Measurements from ENCODE around the gene GABBR2. TPM values are rescaled to one million over a fixed set of nuclear protein-coding genes. Genes with fewer than 3 reads are reported as not detected.
A peak's percentile ranks its signal among the peaks of the same experiment; 100 is the strongest.

The GABBR2 gene
- total RNA-seq, 2 donors from 2014 or later: not detected

DNA sequence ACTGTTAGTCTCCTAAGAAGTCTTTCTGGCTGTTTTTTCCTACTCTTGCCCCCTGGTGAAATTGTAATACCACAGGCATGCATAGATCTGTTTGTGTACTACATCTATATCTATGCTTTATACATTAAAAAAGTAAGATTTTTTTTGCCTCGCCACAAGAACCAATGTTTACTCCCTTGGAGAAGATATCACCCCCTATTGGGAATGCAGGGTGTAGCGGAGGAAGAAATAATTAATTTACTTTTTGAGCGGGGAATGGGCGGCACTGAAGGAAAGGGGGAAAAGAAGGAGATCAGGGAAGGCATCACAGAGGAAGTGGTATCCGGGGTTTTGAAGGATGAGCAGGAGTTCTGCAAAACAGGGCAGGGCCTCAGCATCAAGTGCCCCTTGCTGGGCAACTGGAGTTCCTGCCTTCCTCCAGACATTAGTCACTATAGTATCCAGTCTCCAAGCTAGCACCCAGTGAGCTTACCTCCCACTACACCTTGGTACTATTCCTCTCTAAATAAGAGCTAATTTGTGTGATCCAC, 134.9 kb downstream of the GABBR2 start:
- H3K36me3 Mint-ChIP-seq: no peaks in the 10 kb centered on the region
- ATAC-seq (no peak), DNase-seq (ENCODE audit: low spot score in 2 of 2) (no peak)
- H3K27ac Mint-ChIP-seq: no peak overlapping the region
- no peaks in the 10 kb centered on the region for H3K9me3 Mint-ChIP-seq

DNA sequence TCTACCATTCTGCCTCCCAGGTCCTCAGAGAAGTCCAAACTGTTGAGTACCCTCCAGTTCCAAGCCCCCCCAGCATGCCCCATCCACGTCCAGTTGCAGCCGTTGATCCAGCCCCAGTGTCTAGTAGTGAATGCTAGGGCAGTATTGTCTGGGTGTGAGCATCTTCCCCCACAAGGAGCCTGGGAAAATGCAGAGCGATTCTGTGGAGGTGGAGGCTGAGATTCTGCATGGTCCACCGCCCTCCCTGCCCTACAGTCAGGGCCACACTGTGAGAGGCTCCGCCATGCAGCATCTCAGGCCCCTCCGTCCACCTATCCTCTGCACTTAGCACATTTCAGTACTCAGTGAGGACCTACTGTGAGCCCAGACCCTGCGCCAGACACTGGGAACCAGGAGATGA, 135.9 kb downstream of the GABBR2 start:
- Mint-ChIP-seq H3K9me3 (no peaks in the 10 kb centered on the region), H3K36me3 (no peaks in the 10 kb centered on the region), H3K27ac (no peak overlapping the region)
- no peak for ATAC-seq
- no peak for DNase-seq (ENCODE audit: low spot score in 2 of 2)

DNA sequence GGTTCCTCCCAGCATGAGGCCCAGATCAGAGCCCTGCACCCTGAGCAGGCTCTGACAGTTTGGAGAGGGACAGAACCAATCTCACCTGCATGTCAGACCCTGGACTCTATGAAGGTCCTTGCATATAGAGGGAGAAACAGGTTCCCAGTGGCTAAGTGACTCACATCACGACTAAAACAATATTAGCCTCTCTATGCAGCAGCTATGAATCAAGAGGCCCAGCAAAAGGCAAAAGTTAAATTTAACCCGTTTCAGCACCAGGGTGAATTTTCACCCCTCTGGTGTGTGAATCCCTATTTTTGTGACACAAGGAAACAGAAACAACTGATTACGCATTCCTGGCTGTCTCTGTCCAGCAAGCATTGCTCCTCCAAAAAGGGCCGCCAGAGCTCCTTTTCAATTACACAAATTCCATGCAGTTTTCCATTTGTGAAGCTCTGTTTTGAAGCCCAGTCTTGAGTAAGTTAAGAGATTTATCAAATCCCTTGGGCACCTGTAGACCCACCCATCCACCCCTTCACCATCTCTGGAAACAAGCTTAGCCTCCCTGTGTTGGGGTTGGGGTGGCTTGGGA, 136.6 kb downstream of the GABBR2 start:
- ATAC-seq (no peak), DNase-seq (ENCODE audit: low spot score in 2 of 2) (no peak)
- Mint-ChIP-seq H3K9me3 (no peaks in the 10 kb centered on the region), H3K36me3 (no peaks in the 10 kb centered on the region), H3K27ac (no peak overlapping the region)

DNA sequence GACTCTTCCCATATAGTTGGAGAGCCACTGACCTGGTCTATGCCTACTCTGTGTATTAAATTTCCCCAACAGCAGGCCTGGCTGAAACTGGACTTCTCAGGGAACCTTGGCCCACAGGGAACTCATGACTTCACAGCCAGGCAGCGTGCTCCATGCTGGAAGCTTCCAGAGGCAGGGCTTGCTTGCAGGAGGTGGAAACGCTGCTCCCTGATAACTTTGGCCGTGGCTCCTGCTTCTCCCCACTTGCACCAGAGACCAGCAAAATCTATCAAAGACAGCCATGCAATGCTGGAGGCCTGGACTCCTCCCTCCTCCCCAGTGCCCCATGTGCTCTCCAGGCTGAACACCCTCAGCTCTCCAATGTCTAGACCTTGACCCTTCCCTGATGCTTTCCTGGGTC, 137.1 kb downstream of the GABBR2 start:
- H3K36me3 Mint-ChIP-seq: no peaks in the 10 kb centered on the region
- no peaks in the 10 kb centered on the region for H3K9me3 Mint-ChIP-seq
- no peak overlapping the region for H3K27ac Mint-ChIP-seq
- DNase-seq (ENCODE audit: low spot score in 2 of 2) (no peak), ATAC-seq (no peak)

DNA sequence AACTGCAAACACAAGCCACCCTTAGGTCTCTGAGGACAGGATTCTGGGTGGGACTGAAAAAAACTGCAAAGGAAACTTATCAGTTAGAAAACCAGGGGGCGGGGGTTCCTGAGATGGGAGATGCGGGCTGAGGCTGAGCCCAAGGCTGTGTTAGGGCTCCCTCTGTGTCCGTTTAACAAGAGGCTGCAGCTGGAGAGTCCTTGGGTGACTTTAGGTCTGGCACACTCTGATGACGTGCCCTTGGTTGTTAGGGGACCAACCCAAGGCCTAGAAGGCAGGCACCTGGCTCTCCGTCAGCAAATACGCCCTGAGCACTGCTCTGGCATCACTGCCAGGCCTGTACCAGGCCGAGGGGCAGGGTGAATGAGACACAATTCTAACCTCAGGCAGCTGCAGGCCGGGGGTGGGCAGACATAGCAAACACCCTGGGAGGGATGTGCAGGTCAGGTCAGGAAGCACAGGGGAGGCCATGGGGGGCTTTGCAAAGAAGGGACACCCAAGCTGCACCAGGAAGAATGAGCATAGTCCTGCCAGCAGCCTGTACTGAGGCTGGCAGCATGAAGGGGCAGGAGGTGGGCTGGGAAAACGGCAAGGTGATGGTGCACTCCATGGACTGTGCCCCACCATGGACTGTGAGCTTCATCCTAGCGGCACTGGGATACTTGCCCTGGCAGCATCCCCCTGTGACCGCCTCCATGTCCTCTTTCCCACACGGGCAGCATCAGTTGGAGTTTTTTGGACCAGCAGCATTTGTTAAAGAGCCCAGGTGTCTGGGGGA, 137.9 kb downstream of the GABBR2 start:
- DNase-seq (ENCODE audit: low spot score in 2 of 2) (no peak), ATAC-seq (no peak)
- no peaks in the 10 kb centered on the region for H3K36me3 Mint-ChIP-seq
- H3K9me3 Mint-ChIP-seq: no peaks in the 10 kb centered on the region
- H3K27ac Mint-ChIP-seq: no peak overlapping the region

DNA sequence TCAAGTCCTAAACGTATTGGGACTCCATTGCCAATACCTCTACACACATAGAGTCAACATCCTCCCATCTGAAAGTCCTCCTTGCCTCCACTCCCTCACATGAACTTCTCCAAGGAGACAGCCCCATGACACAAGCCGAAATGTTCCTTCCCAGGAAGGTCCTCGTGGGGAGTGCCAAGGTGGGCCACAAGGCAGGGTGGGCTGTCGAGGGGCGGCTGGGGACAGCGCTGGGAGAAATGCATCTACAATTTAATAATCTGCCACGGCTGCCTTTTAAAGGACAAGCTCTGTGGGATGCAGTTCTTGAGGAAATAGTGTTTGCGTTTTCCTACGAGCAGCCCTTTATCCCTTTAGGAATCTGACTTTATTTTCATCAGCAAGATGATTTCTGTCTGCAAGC, 138.7 kb downstream of the GABBR2 start:
- no peak overlapping the region for H3K27ac Mint-ChIP-seq
- ATAC-seq: no peak

DNA sequence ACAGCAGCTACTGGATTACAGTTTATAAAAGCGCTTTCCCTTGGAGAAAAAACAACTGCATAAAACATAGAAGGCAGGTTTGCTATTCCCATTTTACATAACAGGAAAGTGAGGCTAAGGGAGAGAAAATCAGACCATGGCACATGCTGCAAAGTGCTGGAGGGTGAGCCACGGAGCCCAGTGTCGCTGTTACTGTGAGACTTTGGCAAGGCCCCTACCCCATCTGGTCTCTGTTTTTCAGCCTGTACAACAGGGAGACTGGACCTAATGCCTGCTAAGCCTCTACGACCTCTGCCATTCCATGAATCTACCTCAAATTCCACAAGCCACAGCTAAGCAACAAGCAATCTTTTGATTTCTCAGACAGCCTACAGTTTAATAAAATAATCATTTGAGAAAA, 139.2 kb downstream of the GABBR2 start:
- no peaks in the 10 kb centered on the region for H3K9me3 Mint-ChIP-seq
- no peak for ATAC-seq
- H3K27ac Mint-ChIP-seq: no peak overlapping the region
- no peaks in the 10 kb centered on the region for H3K36me3 Mint-ChIP-seq
- DNase-seq (ENCODE audit: low spot score in 2 of 2): no peak

More for the DNA sequence above, 138.7 kb downstream of the GABBR2 start:
- no peaks in the 10 kb centered on the region for H3K9me3 Mint-ChIP-seq
- no peak for DNase-seq (ENCODE audit: low spot score in 2 of 2)
- no peaks in the 10 kb centered on the region for H3K36me3 Mint-ChIP-seq

DNA sequence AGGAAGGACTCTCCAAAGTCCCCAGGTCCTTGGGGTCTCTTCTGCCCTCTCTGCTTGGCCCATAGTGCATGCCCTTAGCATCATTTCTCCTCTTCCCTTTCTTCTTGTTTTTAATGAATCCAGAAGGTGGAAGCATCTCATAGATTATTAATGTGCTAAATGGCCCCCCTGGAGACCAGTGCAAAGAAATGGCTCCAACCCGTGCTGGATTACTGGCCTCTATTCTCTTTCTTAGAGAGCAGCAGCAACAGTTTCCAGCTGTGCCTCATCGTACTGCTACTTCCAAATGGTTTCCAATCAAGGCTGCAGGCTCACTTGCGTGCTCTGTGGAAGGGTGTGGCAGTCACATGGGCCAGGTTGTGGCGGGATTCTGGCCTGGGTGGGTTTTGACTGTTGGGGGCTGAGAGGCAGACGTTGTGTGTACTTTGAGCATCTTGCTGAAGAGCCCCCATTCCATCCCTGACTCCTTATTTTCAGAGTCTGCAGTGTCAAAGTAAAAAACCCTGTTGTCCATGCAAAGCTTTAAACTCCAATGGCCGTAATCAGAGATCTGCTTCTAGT, 139.7 kb downstream of the GABBR2 start:
- H3K36me3 Mint-ChIP-seq: no peaks in the 10 kb centered on the region
- H3K27ac Mint-ChIP-seq: no peak overlapping the region
- H3K9me3 Mint-ChIP-seq: no peaks in the 10 kb centered on the region
- DNase-seq (ENCODE audit: low spot score in 2 of 2) (no peak), ATAC-seq (no peak)

DNA sequence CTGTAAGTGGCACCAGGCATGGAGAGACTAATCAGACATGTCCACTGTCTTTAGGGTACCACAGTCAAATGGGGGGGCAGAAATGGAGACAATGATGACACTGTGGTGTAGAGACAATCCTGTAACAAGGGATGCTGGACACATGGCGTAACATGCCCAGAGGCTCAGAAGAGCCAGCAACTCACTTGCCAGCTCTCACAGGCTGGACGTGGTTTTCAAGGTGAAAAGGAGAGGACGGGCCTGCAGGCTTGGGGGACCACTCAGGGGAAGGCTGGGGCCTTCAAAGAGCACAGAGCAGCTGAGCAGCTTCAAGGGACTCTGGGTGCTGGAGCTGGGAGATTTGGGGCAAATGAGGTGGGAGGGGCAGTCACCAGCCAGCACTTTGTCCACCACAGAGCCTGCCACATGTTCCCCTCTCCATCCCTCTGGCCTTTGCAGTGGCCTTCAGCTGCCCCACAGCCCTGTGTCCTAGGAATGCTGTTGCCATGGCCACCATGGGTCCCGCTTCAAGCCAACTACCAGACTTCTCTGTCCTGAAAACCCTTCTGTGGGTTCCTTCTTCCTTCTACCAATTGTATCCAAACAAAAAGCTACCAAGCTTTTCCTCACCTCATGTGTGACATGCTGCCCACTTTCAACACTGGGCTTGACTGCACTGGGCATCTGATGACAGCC, 140.4 kb downstream of the GABBR2 start:
- Mint-ChIP-seq H3K27ac (no peak overlapping the region), H3K36me3 (no peaks in the 10 kb centered on the region), H3K9me3 (no peaks in the 10 kb centered on the region)
- ATAC-seq: no peak
- DNase-seq (ENCODE audit: low spot score in 2 of 2): no peak

DNA sequence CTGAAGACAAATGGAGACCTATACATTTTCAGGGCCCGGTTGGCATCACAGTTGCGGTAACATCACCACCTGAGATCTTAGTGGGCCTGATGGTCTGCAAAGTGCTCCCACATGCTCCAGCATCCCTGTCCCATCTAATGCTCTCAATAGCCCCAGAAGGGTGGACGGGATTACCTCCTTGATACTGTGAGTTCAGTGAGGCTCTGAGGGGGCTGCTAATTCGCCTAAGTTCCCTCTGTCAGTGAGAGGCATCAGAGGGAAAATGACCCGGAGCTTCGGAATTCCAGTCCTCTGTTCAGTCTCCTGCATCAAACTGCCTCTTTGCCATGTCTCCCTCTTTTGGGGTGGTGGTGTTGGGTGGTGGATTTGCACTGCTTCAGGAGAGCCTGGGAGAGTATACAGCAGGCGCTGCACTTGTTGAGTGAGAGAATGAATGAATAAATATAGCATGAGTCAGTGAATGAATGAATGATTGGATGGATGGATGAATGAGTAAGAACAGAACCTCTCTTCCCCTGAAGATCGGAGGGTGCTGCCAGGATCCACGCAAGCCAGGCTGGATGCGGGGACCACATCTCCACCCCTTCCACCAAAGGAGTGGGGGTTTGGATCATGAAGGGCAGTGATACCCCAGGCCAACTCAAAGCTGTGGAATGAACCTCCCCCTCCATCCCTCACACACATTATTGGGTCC, 141.0 kb downstream of the GABBR2 start:
- no peaks in the 10 kb centered on the region for H3K36me3 Mint-ChIP-seq

DNA sequence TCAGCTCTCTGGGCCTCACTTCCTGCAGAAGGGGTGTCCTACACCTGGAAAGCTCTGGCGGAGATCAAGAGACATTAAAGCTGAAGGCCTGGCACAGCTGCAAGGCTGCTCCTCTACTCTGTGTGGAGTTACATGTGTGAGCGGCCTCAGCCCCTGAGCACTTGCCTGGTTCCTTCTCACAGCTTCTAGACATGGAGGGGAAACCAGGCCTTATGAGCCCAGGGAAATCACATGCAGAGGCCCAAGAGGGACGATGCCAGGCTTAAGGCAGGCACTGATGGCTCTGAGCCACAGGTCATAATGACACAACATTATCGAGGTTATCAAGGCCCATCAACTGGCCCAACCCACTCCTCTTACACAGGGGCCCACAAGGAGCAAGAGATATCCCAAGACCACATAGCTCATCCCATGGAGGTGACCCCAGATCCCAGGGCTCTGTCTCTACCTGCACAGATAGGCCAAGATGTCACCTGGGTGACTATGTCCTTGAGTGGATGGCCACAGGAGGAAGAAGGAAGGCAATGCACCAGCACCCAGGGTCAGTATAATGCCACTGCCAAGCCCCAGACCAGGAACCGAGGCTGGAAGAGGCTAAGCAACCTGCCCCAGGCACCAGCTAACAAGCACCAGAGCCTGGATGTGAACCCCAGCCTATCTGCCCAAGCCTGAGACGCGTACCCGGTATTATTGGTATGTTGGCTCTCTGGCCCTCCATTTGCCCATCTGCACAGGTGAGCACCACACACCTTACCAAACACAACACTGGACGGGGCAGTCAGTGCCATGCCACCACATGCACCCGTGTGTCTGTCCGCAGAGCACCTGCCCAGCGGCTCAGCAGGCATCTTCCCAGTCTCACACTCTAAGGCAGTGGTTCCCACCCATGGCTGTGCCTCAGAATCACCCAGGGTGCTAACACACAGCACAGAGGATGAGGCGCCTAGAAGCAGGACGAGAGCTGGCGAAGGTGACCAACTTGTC, 143.3 kb downstream of the GABBR2 start:
- peak overlapping the region in 1 of 2 donors; percentile 24 for H3K27ac Mint-ChIP-seq
- H3K36me3 Mint-ChIP-seq: no peaks in the 10 kb centered on the region
- DNase-seq (ENCODE audit: low spot score in 2 of 2) (no peak), ATAC-seq (no peak)
- H3K9me3 Mint-ChIP-seq: no peaks in the 10 kb centered on the region

More for the DNA sequence above, 141.0 kb downstream of the GABBR2 start:
- H3K9me3 Mint-ChIP-seq: no peaks in the 10 kb centered on the region
- no peak for DNase-seq (ENCODE audit: low spot score in 2 of 2)
- no peak for ATAC-seq
- no peak overlapping the region for H3K27ac Mint-ChIP-seq

DNA sequence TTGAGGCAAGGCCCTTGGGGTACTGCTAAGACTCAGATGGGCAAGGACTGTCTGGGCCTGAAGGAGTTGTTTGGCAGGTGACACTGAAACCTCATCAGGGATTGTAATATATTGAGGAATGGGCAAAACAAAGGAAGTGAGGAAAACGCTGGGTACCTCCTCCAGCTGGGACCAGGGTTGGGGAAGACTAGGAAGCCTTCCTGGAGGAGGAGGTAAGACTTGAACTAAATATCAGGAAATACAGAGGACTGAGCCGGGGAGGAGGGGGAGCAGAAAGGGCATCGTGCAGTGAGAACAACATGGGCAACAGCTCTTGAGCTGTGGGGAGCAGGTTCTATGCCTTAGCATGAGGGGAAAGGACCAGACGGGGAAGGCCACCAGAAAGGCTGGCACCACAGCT, 144.0 kb downstream of the GABBR2 start:
- DNase-seq (ENCODE audit: low spot score in 2 of 2): no peak
- Mint-ChIP-seq H3K36me3 (no peaks in the 10 kb centered on the region), H3K27ac (no peak overlapping the region), H3K9me3 (no peaks in the 10 kb centered on the region)
- ATAC-seq: no peak

DNA sequence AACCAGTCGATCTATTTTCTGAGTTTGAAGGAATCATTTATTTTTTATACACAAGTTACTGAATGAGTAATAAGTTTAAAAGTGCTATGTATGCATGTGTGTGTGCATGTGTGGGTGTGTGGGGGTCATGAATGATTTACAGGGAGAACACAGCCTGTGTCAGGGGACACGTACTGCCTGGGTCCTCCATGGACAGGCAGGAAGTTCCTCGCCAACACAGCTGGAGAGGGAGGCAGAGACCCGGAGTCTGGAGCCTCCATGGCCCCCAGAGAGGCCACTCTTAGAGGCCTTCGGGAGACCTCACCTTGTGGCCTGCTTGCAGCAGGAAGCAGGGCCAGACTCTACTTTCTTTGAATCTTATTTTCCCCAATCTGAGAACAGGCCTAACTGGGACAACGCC, 144.7 kb downstream of the GABBR2 start:
- Mint-ChIP-seq H3K9me3 (no peaks in the 10 kb centered on the region), H3K27ac (no peak overlapping the region), H3K36me3 (no peaks in the 10 kb centered on the region)
- DNase-seq (ENCODE audit: low spot score in 2 of 2) (no peak), ATAC-seq (no peak)

DNA sequence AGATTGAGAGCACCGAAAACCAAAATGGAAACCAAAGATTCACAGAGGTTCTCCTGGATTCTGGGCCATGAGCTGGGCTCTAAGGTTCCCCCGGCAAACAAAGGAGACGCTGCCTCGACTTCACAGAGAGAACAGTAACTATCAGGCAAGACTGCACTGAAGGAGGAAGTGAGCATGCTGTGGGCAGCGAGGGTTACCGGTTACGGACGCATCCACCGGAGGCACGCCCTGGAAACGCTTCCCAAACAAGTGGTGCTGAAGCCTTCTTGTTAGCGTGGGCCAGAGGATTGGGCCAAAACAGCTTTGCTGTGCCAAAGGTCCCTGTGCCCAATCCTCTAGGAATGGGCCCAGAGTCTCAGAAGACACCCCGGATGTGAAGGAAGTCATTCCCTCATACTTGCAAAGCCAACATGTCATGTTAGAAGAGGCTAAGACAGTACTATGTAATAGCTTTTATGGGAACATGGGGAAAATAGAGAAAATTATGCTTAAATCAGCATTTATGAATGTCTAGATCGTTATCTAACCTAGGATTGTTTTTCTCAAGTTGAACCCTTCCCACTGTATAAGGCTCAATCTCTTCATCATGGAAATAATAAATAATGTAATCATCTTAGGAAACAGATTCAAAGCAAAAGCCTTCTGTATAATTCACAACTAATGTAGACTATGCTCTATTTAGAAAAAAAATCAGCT, 145.4 kb downstream of the GABBR2 start:
- DNase-seq (ENCODE audit: low spot score in 2 of 2) (no peak), ATAC-seq (no peak)
- no peaks in the 10 kb centered on the region for H3K9me3 Mint-ChIP-seq
- no peak overlapping the region for H3K27ac Mint-ChIP-seq
- no peaks in the 10 kb centered on the region for H3K36me3 Mint-ChIP-seq

DNA sequence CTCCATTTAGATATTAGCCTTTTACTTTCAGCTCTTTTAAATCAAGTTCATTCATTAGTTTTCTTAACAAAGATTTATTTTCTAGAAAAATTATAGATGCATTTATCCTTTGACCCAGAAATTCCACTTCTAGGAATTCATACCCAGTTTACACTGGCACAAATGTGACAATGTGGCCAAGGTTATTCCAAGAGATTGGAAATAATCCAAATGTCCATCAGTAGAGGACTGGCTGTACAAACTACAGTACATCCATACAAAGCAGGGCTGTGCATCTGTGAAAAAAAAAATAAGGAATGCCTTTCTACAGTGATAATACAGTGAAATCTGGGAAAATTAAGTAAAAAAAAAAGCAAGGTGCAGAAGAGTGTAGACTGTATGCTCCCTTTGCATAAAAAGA, 149.2 kb downstream of the GABBR2 start:
- ATAC-seq (no peak), DNase-seq (ENCODE audit: low spot score in 2 of 2) (no peak)
- no peaks in the 10 kb centered on the region for H3K36me3 Mint-ChIP-seq
- no peak overlapping the region for H3K27ac Mint-ChIP-seq
- no peaks in the 10 kb centered on the region for H3K9me3 Mint-ChIP-seq
